GM20431 (cell line): ENCODE results near the gene SPTBN4.
"Not testable (repeated sequence)": the region's sequence is repeated elsewhere in the genome, so short reads cannot be mapped to it uniquely, and the experiment has no call there.

Experiments
- in situ Hi-C: fragments of 300-500 bp; cut with MseI, MboI; formaldehyde crosslinking; loops from one replicate; pipeline ENCODE4 v1.15.0; 2020; ENCODE audit warnings: low sequenced_read_pairs; ENCODE audit not compliant: unreplicated experiment

SPTBN4 gene

DNA sequence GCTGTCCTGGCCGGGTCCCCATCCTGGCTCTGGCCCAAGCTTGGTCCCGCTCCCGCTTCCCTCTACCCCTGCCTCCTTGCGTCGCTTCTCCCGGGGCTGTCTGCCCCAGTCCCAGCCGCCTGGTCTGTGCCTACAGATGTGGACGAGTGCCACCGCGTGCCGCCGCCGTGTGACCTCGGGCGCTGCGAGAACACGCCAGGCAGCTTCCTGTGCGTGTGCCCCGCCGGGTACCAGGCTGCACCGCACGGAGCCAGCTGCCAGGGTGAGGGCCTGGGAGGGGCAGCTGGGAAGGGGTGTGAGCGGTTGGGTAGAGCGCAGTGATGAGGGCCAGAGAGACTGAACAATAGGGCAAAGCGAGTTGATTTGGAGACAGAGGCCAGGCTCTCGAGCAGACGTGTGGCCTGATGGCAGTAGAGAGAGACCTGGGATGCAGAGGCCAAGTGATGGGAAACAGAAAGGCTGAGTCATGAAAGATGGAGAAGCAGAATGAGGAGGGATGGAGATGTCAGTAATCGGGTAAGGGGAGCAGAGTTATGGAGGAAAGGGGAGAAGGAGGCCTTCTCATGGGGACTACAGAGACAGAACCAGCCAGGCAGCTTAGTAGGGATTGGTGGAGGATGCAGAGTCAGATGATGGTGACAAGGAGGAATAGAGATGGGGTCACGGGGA, 143.7 kb downstream of the SPTBN4 start:
- in situ Hi-C loops, result no loop called here

DNA sequence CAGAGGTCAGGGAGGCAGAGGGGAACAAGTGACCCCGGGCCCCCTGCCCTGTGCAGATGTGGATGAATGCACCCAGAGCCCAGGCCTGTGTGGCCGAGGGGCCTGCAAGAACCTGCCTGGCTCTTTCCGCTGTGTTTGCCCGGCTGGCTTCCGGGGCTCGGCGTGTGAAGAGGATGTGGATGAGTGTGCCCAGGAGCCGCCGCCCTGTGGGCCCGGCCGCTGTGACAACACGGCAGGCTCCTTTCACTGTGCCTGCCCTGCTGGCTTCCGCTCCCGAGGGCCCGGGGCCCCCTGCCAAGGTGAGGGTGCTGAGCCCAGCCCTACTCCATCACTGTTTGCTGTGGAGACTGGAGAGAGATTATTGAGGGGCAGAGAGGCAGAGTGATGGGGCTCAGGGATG, 144.3 kb downstream of the SPTBN4 start:
- in situ Hi-C loops, result no loop called here

DNA sequence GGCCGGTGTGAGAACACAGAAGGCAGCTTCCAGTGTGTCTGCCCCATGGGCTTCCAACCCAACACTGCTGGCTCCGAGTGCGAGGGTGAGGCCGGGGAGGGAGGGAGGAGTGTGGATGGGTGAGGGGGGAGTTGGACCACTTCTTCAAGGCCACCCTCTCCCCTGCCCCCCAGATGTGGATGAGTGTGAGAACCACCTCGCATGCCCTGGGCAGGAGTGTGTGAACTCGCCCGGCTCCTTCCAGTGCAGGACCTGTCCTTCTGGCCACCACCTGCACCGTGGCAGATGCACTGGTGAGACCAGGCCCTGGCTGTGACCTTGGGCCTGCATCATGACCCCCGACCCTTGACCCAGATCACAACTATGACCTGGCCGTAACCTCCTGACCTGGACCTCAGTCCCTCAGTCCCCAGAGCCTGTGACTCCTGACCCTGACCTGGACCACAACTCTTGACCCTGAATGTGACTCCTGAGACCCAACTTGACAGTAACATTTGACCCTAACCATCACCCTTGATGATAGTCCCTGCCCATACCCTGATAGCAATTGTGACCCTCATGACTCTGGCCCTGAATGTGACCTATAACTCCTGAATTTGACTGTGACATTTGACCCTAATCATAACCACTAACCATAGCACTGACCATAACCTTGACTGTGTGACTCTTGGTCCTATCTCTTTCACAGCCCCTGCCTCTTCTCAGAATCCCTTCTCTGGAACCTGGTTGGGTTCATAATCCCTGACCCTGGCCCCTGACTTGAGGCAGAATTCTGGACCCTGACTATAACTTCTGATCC, 145.3 kb downstream of the SPTBN4 start:
- in situ Hi-C loops, result no loop called here

DNA sequence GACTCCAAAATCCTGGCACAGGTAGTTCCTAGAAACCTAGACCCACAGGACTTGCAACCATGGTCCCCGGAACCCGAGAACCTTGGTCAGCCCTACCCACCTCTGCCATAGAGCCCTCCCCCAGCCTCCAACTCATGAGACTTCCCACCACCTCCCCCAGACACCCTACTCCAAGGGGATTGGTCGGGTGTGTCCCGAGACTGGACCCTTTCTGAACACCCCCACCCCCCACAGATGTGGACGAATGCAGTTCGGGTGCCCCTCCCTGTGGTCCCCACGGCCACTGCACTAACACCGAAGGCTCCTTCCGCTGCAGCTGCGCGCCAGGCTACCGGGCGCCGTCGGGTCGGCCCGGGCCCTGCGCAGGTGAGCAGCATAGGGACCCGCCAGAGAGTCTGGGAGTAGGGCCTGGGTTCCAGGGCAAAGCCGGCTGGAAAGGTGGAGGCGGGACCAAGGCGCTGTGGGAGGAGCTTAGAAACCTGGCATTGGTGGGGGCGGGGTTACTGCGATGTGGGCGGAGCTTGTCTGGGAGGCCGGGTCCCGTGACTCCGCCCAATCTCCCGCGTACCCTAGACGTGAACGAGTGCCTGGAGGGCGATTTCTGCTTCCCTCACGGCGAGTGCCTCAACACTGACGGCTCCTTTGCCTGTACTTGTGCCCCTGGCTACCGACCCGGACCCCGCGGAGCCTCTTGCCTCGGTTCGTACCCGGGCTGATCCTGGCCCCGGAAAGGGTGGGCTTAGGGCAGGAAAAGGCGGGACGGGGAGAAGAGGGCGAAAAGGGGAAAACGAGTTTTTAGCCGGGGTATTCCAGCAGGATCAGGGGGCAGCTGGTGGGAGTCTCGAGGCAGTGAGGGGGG, 146.3 kb downstream of the SPTBN4 start:
- in situ Hi-C loops, result no loop called here

DNA sequence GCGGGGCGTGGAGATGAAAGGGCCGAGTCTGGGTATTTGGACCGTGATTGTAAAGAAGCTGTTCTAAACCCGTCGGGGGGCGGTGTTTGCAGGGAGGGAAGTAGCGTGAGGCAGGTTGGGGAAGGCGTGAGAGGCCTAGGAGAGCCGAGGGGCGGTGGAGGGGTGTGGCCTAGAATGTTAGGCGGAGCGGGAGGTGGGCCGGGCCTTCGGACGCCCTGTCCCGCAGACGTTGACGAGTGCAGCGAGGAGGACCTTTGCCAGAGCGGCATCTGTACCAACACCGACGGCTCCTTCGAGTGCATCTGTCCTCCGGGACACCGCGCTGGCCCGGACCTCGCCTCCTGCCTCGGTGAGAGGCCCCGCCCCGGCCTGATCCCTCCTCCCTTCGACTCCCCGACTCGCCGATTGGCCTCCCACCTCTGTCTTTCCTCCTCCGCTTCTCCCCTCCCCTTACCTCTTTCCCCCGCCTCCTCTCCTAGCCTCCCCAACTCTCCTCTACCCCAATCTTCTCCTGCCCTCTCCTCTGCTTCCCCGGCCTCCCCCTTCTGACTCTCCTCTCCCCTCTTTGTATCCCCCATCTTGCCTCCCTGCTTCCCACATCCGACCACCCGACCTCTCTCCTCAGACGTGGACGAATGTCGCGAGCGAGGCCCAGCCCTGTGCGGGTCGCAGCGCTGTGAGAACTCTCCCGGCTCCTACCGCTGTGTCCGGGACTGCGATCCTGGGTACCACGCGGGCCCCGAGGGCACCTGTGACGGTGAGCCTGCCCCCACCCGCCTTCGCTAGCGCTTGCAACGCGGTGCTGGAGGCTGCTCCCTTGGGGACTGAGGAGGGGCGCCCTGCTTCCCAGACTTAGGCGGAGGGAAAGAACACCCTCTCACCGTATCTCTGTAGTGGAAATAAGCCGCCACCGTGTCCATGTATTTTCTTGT, 147.2 kb downstream of the SPTBN4 start:
- in situ Hi-C loops, result no loop called here

DNA sequence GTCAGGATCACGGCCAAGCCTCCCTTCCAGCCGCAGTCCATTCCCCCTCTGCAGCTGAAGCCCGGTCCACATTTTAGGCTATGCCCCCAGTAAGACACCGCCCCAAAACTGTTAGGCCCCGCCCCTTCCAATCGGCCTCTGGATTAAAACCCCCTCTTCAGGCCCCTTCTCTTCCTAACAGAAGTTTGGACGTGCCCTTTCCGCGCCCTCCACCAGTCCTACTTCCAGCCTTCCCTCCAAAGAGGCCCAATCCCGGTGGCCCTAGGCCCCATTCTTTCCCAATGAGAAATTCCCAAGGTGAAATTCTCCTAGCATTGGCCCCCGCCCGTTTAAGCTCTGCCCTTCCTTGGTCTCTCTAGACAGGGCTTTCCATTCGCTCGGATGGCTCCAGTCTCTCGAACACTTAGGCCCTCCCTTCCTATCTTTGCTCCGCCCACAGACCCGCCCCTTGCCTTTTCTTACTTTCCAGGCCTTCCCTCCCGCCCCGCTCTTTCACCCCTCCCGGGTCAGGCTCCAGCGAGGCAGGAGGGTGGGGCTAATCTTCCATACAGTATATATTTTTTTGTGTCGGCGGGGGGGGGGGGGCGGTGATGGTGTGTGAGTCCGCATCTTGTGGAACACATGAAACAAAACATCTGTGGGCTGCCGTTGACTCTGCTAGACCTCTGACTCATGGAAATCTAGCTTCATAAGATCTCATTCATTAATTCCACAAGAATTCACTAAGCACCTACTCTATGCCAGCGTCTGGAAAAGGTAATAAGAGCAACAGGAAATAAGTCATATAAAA, 148.0 kb downstream of the SPTBN4 start:
- in situ Hi-C loops, result no loop called here

DNA sequence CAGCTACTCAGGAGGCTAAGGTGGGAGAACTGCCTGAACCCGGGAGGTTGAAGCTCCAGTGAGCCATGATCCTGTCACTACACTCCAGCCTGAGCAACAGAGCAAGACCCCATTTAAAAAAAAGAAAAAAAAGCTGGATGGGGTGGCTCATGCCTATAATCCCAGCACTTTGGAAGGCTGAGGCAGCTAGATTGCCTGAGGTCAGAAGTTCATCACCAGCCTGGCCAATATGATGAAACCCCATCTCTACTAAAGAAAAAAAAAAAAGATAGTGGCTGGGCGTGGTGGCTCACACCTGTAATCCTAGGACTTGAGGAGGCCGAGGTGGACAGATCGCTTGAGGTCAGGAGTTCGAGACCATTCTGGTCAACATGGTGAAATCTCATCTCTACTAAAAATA, 149.4 kb downstream of the SPTBN4 start:
- in situ Hi-C loops, result no loop called here

DNA sequence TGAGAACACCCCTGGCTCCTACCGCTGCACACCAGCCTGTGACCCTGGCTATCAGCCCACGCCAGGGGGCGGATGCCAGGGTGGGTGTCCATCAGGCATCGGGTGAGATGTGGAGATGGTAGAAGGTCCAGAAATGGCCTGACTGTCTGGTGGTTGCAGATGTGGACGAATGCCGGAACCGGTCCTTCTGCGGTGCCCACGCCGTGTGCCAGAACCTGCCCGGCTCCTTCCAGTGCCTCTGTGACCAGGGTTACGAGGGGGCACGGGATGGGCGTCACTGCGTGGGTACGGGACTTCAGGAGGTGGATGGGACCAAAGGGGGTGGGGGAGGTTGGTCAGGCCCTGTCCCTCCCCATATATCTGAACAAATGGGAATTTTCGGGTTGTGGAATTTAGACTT, 150.1 kb downstream of the SPTBN4 start:
- in situ Hi-C loops, result no loop called here

DNA sequence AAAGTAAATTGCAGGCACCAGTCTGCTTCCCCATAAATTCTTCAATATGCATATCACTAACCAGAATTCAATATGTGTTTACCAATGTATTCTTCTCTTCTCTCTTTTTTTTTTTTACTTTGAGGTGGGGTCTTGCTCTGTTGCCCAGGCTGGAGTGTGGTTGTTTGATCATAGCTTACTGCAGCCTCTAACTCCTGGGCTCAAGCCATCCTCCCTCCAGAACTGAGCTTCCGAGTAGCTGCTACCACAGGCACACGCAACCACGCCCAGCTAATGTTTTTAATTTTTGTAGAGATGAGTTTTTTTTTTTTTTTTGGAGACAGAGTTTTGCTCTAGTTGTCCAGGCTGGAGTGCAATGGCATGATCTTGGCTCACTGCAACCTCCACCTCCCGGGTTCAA, 151.2 kb downstream of the SPTBN4 start:
- in situ Hi-C loops, result no loop called here

DNA sequence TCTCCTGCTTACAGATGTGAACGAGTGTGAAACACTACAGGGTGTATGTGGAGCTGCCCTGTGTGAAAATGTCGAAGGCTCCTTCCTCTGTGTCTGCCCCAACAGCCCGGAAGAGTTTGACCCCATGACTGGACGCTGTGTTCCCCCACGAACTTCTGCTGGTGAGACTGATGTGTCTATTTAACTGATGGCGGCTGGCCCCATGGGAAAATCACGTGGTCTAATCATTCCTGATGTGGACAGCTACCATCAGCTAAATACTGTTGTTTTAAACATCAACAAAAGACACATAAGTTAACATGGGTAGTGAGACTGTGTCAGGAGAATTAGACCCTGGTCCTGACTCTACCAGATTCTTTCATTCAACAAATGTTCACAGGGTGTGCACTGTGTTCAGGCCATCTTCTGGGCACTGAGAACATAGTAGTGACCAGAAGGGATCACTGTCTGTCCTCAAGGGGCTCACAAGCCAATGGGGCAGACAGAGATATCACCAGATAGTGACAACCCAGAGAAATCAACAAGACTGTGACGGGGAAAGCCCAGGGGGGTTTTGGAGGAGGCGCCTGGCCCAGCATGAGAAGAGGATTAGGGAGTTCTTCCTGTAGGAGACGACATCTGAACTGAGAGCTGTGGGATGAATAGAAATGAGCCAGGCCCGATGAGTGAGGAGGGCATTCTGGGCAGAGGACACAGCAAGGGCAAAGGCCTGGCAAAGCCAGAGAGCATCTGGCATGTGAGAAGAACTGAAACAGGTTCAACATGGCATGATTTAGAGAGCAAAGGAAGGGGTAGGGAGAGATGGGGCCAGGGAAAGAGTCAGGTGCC, 152.7 kb downstream of the SPTBN4 start:
- in situ Hi-C loops, result no loop called here

DNA sequence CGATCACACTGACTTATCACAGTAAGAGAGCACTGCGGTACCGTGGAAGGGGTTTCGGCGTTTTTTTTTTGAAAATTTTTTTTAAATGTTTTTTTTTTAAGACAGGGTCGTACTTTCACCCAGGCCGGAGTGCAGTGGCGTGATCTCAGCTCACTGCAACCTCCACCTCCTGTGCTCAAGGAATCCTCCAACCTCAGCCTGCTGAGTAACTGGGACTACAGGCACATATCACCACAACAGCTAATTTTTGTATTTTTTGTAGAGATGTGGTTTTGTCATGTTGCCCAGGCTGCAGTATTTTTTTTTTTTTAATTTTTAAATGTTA, 153.3 kb downstream of the SPTBN4 start:
- in situ Hi-C loops, result no loop called here

DNA sequence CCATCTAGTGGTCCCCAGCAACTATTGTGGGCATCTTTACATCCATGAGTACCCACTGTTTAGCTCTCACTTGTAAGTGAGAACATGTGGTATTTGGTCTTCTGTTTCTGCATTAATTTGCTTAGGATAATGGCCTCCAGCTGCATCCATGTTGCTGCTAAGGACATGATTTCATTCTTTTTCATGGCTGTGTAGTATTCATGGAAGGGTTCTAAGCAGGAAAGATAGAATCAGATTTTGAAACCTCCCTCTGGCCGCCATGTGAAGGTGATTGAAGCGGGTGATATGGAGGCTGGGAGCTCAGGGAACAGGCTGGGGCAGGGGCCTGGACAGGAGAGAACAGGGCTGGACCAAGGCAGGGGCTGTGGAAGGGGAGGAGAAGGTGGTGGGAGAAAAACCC, 154.5 kb downstream of the SPTBN4 start:
- in situ Hi-C loops, result no loop called here

DNA sequence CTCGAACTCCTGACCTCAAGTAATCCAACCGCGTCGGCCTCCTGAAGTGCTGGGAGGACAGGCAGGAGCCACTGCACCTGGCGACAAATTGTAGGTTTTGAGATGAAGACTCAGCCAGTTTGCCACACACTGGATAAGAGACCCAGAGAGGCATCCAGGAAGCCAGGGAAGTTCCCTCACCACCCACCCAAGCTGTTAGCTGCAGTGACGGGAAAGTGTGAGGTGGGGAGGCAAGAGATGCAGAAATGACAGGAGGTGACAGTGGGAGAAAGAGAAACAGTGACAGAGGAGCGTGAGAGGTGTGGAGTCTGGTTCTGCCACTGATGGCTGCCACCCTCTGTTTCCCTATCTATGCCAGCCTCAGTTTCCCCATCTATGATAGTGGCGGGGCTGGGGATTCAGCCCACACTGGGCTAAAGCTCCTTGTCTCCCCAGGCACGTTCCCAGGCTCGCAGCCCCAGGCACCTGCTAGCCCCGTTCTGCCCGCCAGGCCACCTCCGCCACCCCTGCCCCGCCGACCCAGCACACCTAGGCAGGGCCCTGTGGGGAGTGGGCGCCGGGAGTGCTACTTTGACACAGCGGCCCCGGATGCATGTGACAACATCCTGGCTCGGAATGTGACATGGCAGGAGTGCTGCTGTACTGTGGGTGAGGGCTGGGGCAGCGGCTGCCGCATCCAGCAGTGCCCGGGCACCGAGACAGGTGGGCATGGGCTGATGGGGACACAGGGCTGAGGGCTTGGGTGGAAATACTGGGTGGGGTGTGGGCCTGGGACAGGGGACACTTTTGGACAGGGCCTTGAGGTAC, 155.4 kb downstream of the SPTBN4 start:
- in situ Hi-C loops, result no loop called here

DNA sequence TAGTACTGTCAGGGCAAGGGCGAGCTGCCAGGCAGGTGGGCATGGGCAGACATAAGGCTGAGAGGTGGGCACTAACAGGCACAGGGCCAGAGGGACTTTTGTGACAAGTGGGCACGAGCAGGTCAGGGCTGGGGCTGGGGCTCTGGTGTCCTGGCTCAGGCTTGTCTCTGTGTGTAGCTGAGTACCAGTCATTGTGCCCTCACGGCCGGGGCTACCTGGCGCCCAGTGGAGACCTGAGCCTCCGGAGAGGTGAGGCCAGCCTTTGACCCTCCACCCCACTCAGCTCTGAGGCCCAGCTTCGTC, 155.9 kb downstream of the SPTBN4 start:
- in situ Hi-C loops, result no loop called here

DNA sequence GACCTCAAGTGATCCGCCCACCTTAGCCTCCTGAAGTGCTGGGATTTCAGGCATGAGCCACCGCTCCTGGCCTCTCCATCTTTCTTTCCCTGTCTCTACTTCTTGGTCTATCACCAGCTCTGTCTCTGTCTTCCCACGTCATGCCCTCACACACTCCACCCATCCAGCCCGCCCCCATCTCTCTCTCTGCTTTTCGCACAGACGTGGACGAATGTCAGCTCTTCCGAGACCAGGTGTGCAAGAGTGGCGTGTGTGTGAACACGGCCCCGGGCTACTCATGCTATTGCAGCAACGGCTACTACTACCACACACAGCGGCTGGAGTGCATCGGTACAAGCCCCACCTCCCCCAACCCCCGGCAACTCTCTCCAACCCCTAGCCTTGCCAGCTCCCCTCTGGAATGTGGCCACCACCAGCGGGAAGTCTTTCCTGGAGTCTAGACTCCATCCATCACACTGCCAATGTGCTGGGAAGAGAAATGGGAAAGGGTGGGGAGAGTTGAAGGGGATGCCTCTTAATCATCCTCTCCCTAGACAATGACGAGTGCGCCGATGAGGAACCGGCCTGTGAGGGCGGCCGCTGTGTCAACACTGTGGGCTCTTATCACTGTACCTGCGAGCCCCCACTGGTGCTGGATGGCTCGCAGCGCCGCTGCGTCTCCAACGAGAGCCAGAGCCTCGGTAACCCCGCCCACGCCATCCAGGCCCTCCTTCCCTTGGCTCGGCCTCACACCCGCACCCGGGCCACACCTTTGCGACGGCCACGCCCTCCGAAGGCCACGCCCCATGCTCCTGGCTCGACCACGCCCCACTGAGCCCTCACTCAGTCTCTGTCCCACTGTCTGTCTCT, 156.8 kb downstream of the SPTBN4 start:
- in situ Hi-C loops, result no loop called here

DNA sequence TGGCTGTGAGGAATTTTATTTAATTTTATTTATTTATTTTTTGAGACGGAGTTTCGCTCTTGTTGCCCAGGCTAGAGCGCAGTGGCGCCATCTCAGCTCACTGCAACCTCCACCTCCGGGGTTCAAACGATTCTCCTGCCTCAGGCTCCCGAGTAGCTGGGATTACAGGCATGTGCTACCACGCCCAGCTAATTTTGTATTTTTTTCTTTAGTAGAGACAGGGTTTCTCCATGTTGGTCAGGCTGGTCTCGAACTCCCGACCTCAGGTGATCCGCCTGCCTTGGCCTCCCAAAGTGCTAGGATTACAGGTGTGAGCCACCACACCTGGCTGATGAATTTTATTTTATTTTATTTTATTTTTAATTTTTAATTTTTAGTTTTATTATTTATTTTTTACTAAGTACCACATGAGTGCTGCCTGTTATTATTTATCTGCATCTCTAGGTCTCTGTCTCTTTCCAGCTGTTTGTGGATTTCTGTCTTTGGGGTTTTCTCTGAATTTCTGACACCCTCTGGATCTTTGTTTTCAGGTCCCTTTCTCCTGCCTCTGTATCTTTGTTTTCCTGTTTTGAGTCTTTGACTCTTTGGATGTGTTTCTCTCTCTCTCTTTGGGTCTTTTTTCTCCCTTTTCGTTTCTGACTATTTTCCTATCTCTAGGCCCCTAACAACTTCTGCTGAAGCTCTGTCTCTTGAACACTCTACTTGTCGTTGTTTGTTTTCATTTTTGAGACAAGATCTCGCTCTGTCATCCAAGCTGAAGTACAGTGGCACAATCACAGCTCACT, 157.8 kb downstream of the SPTBN4 start:
- in situ Hi-C loops, result not testable (repeated sequence)
